Transverse colon (tissue), 4 donors: ENCODE data around the gene RPS15A. TPM values are rescaled to one million over a fixed set of nuclear protein-coding genes. Genes with fewer than 3 reads are reported as not detected.

Source experiments
- DNase-seq: peaks from one replicate; pipeline ENCODE4 v3.0.0-alpha.2; 2019
- H3K27ac ChIP-seq, 4 donors: fragments of 200-600 bp; sonication (generic); 2 replicates each; pipeline ENCODE4 v1.5.1; 2016 to 2018; ENCODE audit warnings: inconsistent platforms in 4 of 4
- H3K27me3 ChIP-seq: fragments of 200-600 bp; sonication (generic); 2 replicates; pipeline ENCODE4 v1.5.1; 2017; ENCODE audit warnings: inconsistent platforms
- H3K36me3 ChIP-seq, 4 donors: fragments of 200-600 bp; sonication (generic); 2 replicates each; pipeline ENCODE4 v1.5.1; 2017 to 2019; ENCODE audit warnings: inconsistent platforms in 4 of 4
- H3K4me1 ChIP-seq, 4 donors: fragments of 200-600 bp; sonication (generic); 2 replicates each; pipeline ENCODE4 v1.5.1; 2017 to 2020; ENCODE audit warnings: inconsistent platforms in 4 of 4
- H3K4me3 ChIP-seq, 4 donors: fragments of 200-600 bp; sonication (generic); 1 replicate in 1 of 4; 2 replicates in 3 of 4; pipeline versions ENCODE4 v1.5.1 to v1.6.1; 2017 to 2019; ENCODE audit warnings: inconsistent platforms in 4 of 4
- H3K9me3 ChIP-seq, 2 donors: fragments of 200-600 bp; sonication (generic); 2 replicates each; pipeline ENCODE4 v1.5.1; 2017 to 2019; ENCODE audit warnings: inconsistent platforms in 2 of 2
- CTCF ChIP-seq, 5 experiments: fragments of 200-600 bp in 3 of 5; fragments of 450-650 bp in 2 of 5; sonication (generic) in 3 of 5; IDR thresholded peaks; 1 replicate in 2 of 5; 2 replicates in 3 of 5; pipeline ENCODE4 v1.5.1; 2016 to 2017; ENCODE audit warnings: antibody characterized with exemption in 5 of 5, inconsistent platforms in 3 of 5, mild to moderate bottlenecking in 2 of 5, moderate library complexity in 1 of 5
- EP300 ChIP-seq: sonication (generic); formaldehyde crosslinking; IDR thresholded peaks from one replicate; pipeline ENCODE4 v1.6.1; 2017; ENCODE audit warnings: antibody characterized with exemption, low read depth
- POLR2A ChIP-seq: fragments of 450-650 bp; IDR thresholded peaks from one replicate; pipeline ENCODE4 v1.6.1; 2016; ENCODE audit warnings: antibody characterized with exemption, mild to moderate bottlenecking, moderate library complexity
- POLR2AphosphoS5 ChIP-seq, 3 donors: sonication (generic); formaldehyde crosslinking; IDR thresholded peaks; one replicate each; pipeline ENCODE4 v1.6.1; 2016; ENCODE audit warnings: antibody characterized with exemption in 3 of 3
- WGBS, 2 donors: methylation state at CpG; one replicate each; pipeline ENCODE4 v1.1.5; 2018; ENCODE audit warnings: low coverage in 1 of 2; 5-methylcytosine and 5-hydroxymethylcytosine counted together
- in situ Hi-C, 4 donors: fragments of 200-750 bp; cut with MboI; loops; one replicate each; pipeline versions ENCODE4 v1.15.0 to v1.15.1; 2017; ENCODE audit warnings: low sequenced_read_pairs in 3 of 4, low pct_ligation_motif_present in 1 of 4, low pct_unique_long_range_greater_than_20kb in 1 of 4
- intact Hi-C: fragments of 100-400 bp; cut with DNase I; formaldehyde crosslinking; loops from one replicate; pipeline ENCODE4 v1.15.1; 2023; ENCODE audit warnings: low total_unique reads
- total RNA-seq, 4 donors: library from RNA; depleted of rRNA; stranded (reverse); fragments of >200 nt; gene quantifications; one replicate each; pipeline ENCODE4 v1.1.0, GENCODE V29; 2016

The RPS15A gene
- total RNA-seq, 4 donors from 2014 or later: 885 to 1,418 (median 1,010) TPM

- Histone ChIP-seq H3K4me3 (no peak overlapping the region), H3K27me3 (no peaks in the 10 kb centered on the region), H3K36me3 (peaks cover 0 to 48% (median 24%) of the 10 kb centered on the region in 4 donors), H3K27ac (no peak overlapping the region), H3K9me3 (no peaks in the 10 kb centered on the region), H3K4me1 (no peaks in the 10 kb centered on the region)
- 93 to 96% methylated on average over 4 of the region's 4 CpGs for WGBS, 2 donors
- intact Hi-C loops (no loop called here), in situ Hi-C loops (loop anchor here in 1 of 4 donors (25.0 kb wide), 1 partner anchor 134 kb away; no protein-coding TSS in a partner anchor)
- DNase-seq: no peak
- TF ChIP-seq POLR2AphosphoS5 (IDR thresholded peaks at IDR 0.05) (no peak), POLR2A (no peak), EP300 (no peak), CTCF (IDR thresholded peaks at IDR 0.05) (no peak)
These were observed 37.8 kb upstream of the RPS15A start for GRCh38 chr16:18827890-18828289.

- no peaks in the 10 kb centered on the region for H3K4me1 ChIP-seq
- intact Hi-C loops (no loop called here), in situ Hi-C loops (loop anchor here in 2 of 4 donors (25.0 kb wide), 2 partner anchors 96 to 146 kb away; no protein-coding TSS in a partner anchor)
These were observed 26.2 kb upstream of the RPS15A start for GRCh38 chr16:18816286-18816685.

GRCh38 chr16:18811925-18812324, 21.8 kb upstream of the RPS15A start:
- no peak overlapping the region for H3K4me3 ChIP-seq
- TF ChIP-seq EP300 (no peak), POLR2A (no peak), CTCF (IDR thresholded peaks at IDR 0.05) (no peak), POLR2AphosphoS5 (IDR thresholded peaks at IDR 0.05) (no peak)
- intact Hi-C loops (no loop called here), in situ Hi-C loops (loop anchor here in 2 of 4 donors (25.0 kb wide), 2 partner anchors 100 to 150 kb away; no protein-coding TSS in a partner anchor)
- H3K9me3 ChIP-seq: no peaks in the 10 kb centered on the region
- no peaks in the 10 kb centered on the region for H3K4me1 ChIP-seq
- H3K36me3 ChIP-seq: peaks cover 0 to 80% (median 36%) of the 10 kb centered on the region in 4 donors
- 90 to 100% methylated on average over 1 to 3 of the region's 3 CpGs for WGBS, 2 donors
- H3K27ac ChIP-seq: no peak overlapping the region
- no peaks in the 10 kb centered on the region for H3K27me3 ChIP-seq
- no peak for DNase-seq

More at GRCh38 chr16:18816286-18816685, 26.2 kb upstream of the RPS15A start:
- H3K36me3 ChIP-seq: peaks cover 0 to 70% (median 33%) of the 10 kb centered on the region in 4 donors
- WGBS, 2 donors: 65 to 77% methylated on average over 3 of the region's 3 CpGs
- TF ChIP-seq POLR2A (no peak), CTCF (IDR thresholded peaks at IDR 0.05) (no peak), POLR2AphosphoS5 (IDR thresholded peaks at IDR 0.05) (no peak), EP300 (no peak)
- H3K27ac ChIP-seq: no peak overlapping the region
- no peak for DNase-seq
- H3K4me3 ChIP-seq: no peak overlapping the region
- no peaks in the 10 kb centered on the region for H3K27me3 ChIP-seq
- no peaks in the 10 kb centered on the region for H3K9me3 ChIP-seq

- peaks cover 0 to 56% (median 23%) of the 10 kb centered on the region in 4 donors for H3K36me3 ChIP-seq
- no peak overlapping the region for H3K4me3 ChIP-seq
- TF ChIP-seq POLR2AphosphoS5 (IDR thresholded peaks at IDR 0.05): no peak
- no peak for TF ChIP-seq EP300
- TF ChIP-seq POLR2A: no peak
- in situ Hi-C loops: loop anchor here in 2 of 4 donors (25.0 kb wide), 2 partner anchors 103 to 153 kb away; no protein-coding TSS in a partner anchor
- 94 to 100% methylated on average over 5 to 13 of the region's 13 CpGs for WGBS, 2 donors
- intact Hi-C loops: no loop called here
- DNase-seq: no peak
- no peaks in the 10 kb centered on the region for H3K27me3 ChIP-seq
- H3K27ac ChIP-seq: no peak overlapping the region
- no peaks in the 10 kb centered on the region for H3K4me1 ChIP-seq
- H3K9me3 ChIP-seq: no peaks in the 10 kb centered on the region
These were observed 19.0 kb upstream of the RPS15A start for GRCh38 chr16:18809165-18809564.
